OCI-LY3 (cell line): ENCODE results near the gene TRAPPC2L.

Experiments used
- H2AFZ ChIP-seq: fragments of 200-600, 300-600 bp; shearing (Covaris generic); 2 replicates; pipeline ENCODE4 v1.6.0; 2014; ENCODE audit warnings: antibody characterized with exemption, low read depth, low read length
- H3K27ac ChIP-seq: fragments of 200-600, 300-600 bp; sonication (generic); 2 replicates; pipeline ENCODE4 v1.5.1; 2014; ENCODE audit warnings: mild to moderate bottlenecking, low read length, moderate library complexity, mixed read lengths
- H3K27me3 ChIP-seq: fragments of 200-600, 300-600 bp; sonication (generic); 2 replicates; pipeline ENCODE4 v1.6.1; 2014; ENCODE audit warnings: low read depth, low read length, mixed read lengths
- H3K36me3 ChIP-seq: fragments of 200-600, 300-600 bp; sonication (generic); replicated peaks from 2 replicates; pipeline ENCODE3; 2014; ENCODE audit warnings: low read depth, low read length, mixed read lengths
- H3K4me1 ChIP-seq: fragments of 300-600, 200-600 bp; sonication (generic); 2 replicates; pipeline ENCODE4 v1.6.1; 2014; ENCODE audit warnings: low read length, mixed read lengths
- H3K4me2 ChIP-seq: fragments of 200-600, 300-600 bp; sonication (generic); 2 replicates; pipeline ENCODE4 v1.6.1; 2014; ENCODE audit warnings: low read length, mixed read lengths
- H3K4me3 ChIP-seq: fragments of 300-600, 200-600 bp; sonication (generic); 2 replicates; pipeline ENCODE4 v1.5.1; 2014; ENCODE audit warnings: antibody characterized with exemption, mild to moderate bottlenecking, low read length, moderate library complexity
- H3K79me2 ChIP-seq: fragments of 300-600, 200-600 bp; shearing (Covaris generic); 2 replicates; pipeline ENCODE4 v1.6.1; 2014; ENCODE audit warnings: mild to moderate bottlenecking, low read length, mixed read lengths
- H3K9ac ChIP-seq: fragments of 300-600, 200-600 bp; shearing (Covaris generic); 2 replicates; pipeline ENCODE4 v1.6.0; 2014; ENCODE audit warnings: mild to moderate bottlenecking, low read length, moderate library complexity
- H3K9me3 ChIP-seq: fragments of 200-600, 300-600 bp; shearing (Covaris generic); 2 replicates; pipeline ENCODE4 v1.6.1; 2014; ENCODE audit warnings: low read length, mixed read lengths; ENCODE audit not compliant: insufficient read depth
- H4K20me1 ChIP-seq: fragments of 200-600, 300-600 bp; sonication (generic); 2 replicates; pipeline ENCODE4 v1.6.1; 2016; ENCODE audit warnings: low read length, mixed read lengths; ENCODE audit not compliant: insufficient read depth
- EZH2phosphoT487 ChIP-seq: fragments of 200-600 bp; shearing (Covaris generic); IDR thresholded peaks from 2 replicates; pipeline ENCODE4 v1.6.1; 2018; ENCODE audit warnings: antibody characterized with exemption, mixed run types, low read depth
- TF ChIP-seq, protein P1 (sequence below): fragments of 200-600, 300-600 bp; sonication (generic); IDR thresholded peaks from 2 replicates; pipeline ENCODE4 v1.5.1; 2014; ENCODE audit warnings: antibody characterized with exemption, low read length, low read depth

Gene TRAPPC2L

DNA sequence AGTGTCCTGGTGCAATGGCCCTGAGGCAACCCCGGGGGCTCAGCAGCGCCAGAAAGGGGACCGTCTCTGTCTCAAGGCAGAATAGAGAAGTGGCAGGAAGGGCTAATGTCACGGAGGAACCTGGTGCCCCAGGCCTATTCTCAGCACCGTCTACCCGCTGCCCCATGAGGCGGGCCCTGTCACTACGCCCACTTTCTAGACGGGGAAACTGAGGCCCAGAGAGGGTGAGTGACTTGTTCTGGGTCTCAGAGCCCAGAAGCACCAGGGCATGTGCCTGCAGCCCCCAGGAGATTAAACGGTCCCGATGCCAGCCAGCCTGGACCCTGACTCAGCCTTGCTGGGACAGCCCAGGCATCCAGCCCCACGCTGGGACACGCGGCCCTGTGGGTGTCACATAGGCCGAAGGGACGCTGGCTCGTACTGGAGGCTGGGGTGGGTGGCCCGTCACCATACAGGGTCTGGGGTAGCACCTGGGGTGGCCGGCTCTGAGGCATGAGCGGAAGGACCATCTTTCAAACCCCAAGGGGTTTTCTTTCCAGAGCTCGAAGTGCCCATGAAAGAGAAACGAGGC is 49.7 kb downstream of the TRAPPC2L start:
- H3K27me3 ChIP-seq = no peaks in the 10 kb centered on the region
- H3K4me1 ChIP-seq = no peaks in the 10 kb centered on the region
- H3K9me3 ChIP-seq = no peaks in the 10 kb centered on the region
- no peak overlapping the region for H2AFZ ChIP-seq
- H3K79me2 ChIP-seq = peaks cover 21% of the 10 kb centered on the region; the same call in 1 of the 2 replicates
- no peak overlapping the region for H3K4me3 ChIP-seq
- H3K27ac ChIP-seq = no peak overlapping the region
- no peak overlapping the region for H3K4me2 ChIP-seq
- TF ChIP-seq, protein P1, sequence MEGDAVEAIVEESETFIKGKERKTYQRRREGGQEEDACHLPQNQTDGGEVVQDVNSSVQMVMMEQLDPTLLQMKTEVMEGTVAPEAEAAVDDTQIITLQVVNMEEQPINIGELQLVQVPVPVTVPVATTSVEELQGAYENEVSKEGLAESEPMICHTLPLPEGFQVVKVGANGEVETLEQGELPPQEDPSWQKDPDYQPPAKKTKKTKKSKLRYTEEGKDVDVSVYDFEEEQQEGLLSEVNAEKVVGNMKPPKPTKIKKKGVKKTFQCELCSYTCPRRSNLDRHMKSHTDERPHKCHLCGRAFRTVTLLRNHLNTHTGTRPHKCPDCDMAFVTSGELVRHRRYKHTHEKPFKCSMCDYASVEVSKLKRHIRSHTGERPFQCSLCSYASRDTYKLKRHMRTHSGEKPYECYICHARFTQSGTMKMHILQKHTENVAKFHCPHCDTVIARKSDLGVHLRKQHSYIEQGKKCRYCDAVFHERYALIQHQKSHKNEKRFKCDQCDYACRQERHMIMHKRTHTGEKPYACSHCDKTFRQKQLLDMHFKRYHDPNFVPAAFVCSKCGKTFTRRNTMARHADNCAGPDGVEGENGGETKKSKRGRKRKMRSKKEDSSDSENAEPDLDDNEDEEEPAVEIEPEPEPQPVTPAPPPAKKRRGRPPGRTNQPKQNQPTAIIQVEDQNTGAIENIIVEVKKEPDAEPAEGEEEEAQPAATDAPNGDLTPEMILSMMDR = no peak
- no peak for TF ChIP-seq EZH2phosphoT487
- peaks cover 3% of the 10 kb centered on the region for H3K36me3 ChIP-seq
- H3K9ac ChIP-seq = no peak overlapping the region
- peaks cover 96% of the 10 kb centered on the region for H4K20me1 ChIP-seq

DNA sequence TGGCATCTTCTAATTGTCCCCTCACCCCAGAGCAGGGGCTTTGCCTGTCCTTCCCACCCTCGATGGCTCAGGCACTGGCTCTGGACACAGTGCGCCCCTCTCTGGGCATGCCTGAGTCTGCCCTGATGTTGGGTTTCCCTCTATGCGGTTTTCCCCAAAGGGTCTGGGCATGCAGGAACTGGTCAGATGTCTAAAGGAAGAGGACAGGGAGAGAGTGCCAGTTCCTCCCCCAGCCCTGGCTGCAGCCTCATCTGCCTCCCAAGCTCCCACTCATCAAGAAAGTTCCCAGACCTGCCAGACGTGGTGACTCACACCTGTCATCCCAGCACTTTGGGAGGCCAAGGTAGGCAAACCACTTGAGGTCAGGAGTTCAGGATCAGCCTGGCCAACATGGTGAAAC is 50.8 kb downstream of the TRAPPC2L start:
- Histone ChIP-seq H4K20me1 (peaks cover 96% of the 10 kb centered on the region), H3K79me2 (peaks cover 32% of the 10 kb centered on the region; the same call in 1 of the 2 replicates), H3K36me3 (peaks cover 3% of the 10 kb centered on the region), H3K4me1 (no peaks in the 10 kb centered on the region), H3K4me3 (no peak overlapping the region), H3K27me3 (no peaks in the 10 kb centered on the region), H3K9ac (no peak overlapping the region), H3K9me3 (no peaks in the 10 kb centered on the region), H3K27ac (no peak overlapping the region), H3K4me2 (no peak overlapping the region), H2AFZ (no peak overlapping the region)
- no peak for TF ChIP-seq EZH2phosphoT487

DNA sequence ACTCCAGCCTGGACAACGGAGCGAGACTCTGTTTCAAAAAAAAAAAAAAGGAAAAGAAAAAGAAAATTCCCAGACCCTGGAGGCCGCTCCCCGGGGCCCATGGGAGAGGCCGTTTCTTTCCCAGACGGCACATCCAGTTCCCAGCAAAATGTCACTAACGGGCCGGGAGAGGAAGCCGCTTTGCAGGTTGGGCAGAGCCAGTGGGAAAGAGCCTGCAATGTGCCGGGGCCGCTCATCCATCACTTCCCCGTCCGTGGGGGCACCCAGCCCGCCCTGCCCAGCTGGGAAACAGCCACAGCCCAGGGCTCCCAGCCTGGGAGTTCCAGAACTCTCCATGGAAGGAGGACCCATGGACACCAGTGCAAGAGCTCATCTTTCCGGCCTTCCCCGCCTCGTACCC is 51.4 kb downstream of the TRAPPC2L start:
- H3K36me3 ChIP-seq = peaks cover 6% of the 10 kb centered on the region
- H3K9me3 ChIP-seq = no peaks in the 10 kb centered on the region
- H3K79me2 ChIP-seq = peaks cover 38% of the 10 kb centered on the region
- peaks cover 96% of the 10 kb centered on the region for H4K20me1 ChIP-seq
- no peak overlapping the region for H3K27ac ChIP-seq
- no peak overlapping the region for H2AFZ ChIP-seq
- no peak overlapping the region for H3K4me2 ChIP-seq
- H3K4me1 ChIP-seq = no peaks in the 10 kb centered on the region
- no peak overlapping the region for H3K4me3 ChIP-seq
- TF ChIP-seq, protein P1 = no peak
- TF ChIP-seq EZH2phosphoT487 = no peak
- no peak overlapping the region for H3K9ac ChIP-seq
- H3K27me3 ChIP-seq = no peaks in the 10 kb centered on the region

DNA sequence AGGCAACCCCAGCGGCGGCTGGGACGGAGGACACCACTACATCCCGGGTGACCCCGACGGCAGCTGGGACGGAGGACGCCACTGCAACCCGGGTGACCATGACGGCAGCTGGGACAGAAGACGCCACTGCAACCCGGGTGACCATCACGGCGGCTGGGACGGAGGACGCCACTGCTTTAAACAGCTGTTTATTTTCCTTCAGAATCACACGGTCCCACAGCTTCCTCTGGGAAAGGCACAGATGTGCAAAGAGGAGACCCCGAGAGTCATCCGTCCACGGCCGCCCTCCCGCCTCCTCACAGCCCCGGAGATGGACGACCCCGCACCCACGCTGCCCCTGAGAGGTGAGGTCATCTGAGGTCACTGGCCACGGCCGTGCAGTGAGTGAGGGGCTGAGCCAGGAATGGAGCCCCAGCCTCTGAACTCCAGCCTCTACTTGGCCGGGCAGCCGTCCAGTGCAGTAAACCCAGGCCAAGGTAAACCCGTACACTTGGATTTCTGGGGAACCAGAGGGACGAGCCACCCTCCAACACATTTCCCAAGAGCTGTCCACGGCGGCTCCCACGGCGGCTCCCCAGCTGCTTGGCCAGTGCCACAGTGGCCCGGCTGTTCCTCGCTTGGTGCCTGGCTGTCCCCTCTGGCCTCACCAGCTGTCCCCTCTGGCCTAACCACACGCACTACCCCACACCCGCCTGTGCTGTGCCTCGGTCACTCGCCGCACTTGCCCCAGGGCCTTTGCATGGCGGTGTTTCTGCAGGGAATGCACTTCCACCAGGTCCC is 52.7 kb downstream of the TRAPPC2L start:
- Histone ChIP-seq H2AFZ (no peak overlapping the region), H3K79me2 (peaks cover 51% of the 10 kb centered on the region), H4K20me1 (peaks cover 99% of the 10 kb centered on the region), H3K4me3 (no peak overlapping the region), H3K9me3 (no peaks in the 10 kb centered on the region), H3K36me3 (peaks cover 19% of the 10 kb centered on the region), H3K9ac (no peak overlapping the region), H3K27me3 (no peaks in the 10 kb centered on the region), H3K4me1 (no peaks in the 10 kb centered on the region), H3K4me2 (no peak overlapping the region), H3K27ac (no peak overlapping the region)
- no peak for TF ChIP-seq EZH2phosphoT487
- TF ChIP-seq, protein P1 = no peak
